SK-N-SH treated with all-trans-retinoic acid at 6 μM for 48 hours (cell line): ENCODE results near the gene TMEM143.
A peak's percentile ranks its signal among the peaks of the same experiment; 100 is the strongest.

Source experiments
- ATAC-seq: fragments of 200-7000 bp; cut with Tn5 transposase; 3 replicates; pipeline ENCODE4 v1.9.1; 2020; ENCODE audit warnings: mild to moderate bottlenecking, moderate library complexity
- ARNTL ChIP-seq: fragments of 450-650 bp; formaldehyde crosslinking; IDR thresholded peaks from 2 replicates; pipeline ENCODE4 v1.5.0; 2020; ENCODE audit warnings: low read depth, mild to moderate bottlenecking, moderate library complexity, borderline replicate concordance
- BACH2 ChIP-seq: fragments of 250-450 bp; sonication (Bioruptor Pico); IDR thresholded peaks from 2 replicates; pipeline ENCODE4 v1.9.0; 2021; ENCODE audit warnings: mild to moderate bottlenecking, borderline replicate concordance
- CREB5 ChIP-seq: fragments of 250-450 bp; sonication (Bioruptor Pico); IDR thresholded peaks from 2 replicates; pipeline ENCODE4 v1.5.1; 2020; ENCODE audit warnings: low read depth, mild to moderate bottlenecking, moderate library complexity
- CSDC2 ChIP-seq: fragments of 250-450 bp; sonication (Bioruptor Pico); IDR thresholded peaks from 2 replicates; pipeline ENCODE4 v1.5.0; 2020; ENCODE audit warnings: mild to moderate bottlenecking, moderate library complexity
- CSRNP3 ChIP-seq: fragments of 250-450 bp; sonication (Bioruptor Pico); IDR thresholded peaks from 2 replicates; pipeline ENCODE4 v1.5.1; 2021; ENCODE audit warnings: mild to moderate bottlenecking, moderate library complexity
- ESRRG ChIP-seq: fragments of 250-450 bp; sonication (Bioruptor Pico); IDR thresholded peaks from 2 replicates; pipeline ENCODE4 v1.6.1; 2021; ENCODE audit warnings: mild to moderate bottlenecking
- GLIS3 ChIP-seq: fragments of 250-450 bp; sonication (Bioruptor Pico); IDR thresholded peaks from 2 replicates; pipeline ENCODE4 v1.5.0; 2020; ENCODE audit warnings: mild to moderate bottlenecking, moderate library complexity
- ISL1 ChIP-seq: fragments of 250-450 bp; sonication (Bioruptor Pico); IDR thresholded peaks from 2 replicates; pipeline ENCODE4 v2.1.2; 2022; ENCODE audit warnings: mild to moderate bottlenecking, moderate library complexity
- PATZ1 ChIP-seq: fragments of 250-450 bp; sonication (Bioruptor Pico); IDR thresholded peaks from 2 replicates; pipeline ENCODE4 v1.8.0; 2020; ENCODE audit warnings: mild to moderate bottlenecking, moderate library complexity, borderline replicate concordance
- PPARA ChIP-seq: fragments of 250-450 bp; sonication (Bioruptor Pico); IDR thresholded peaks from 2 replicates; pipeline ENCODE4 v1.5.0; 2020; ENCODE audit warnings: mild to moderate bottlenecking, borderline replicate concordance
- RARB ChIP-seq: fragments of 250-450 bp; sonication (Bioruptor Pico); IDR thresholded peaks from 2 replicates; pipeline ENCODE4 v1.8.0; 2021; ENCODE audit warnings: mild to moderate bottlenecking, moderate library complexity
- SNAI2 ChIP-seq: fragments of 250-450 bp; sonication (Bioruptor Pico); IDR thresholded peaks from 2 replicates; pipeline ENCODE4 v1.5.0; 2020; ENCODE audit warnings: mild to moderate bottlenecking, moderate library complexity
- TCF4 ChIP-seq: fragments of 250-450 bp; sonication (Bioruptor Pico); IDR thresholded peaks from 2 replicates; pipeline ENCODE4 v1.8.0; 2021; ENCODE audit warnings: mild to moderate bottlenecking, moderate library complexity, borderline replicate concordance
- TOX ChIP-seq: fragments of 250-450 bp; sonication (Bioruptor Pico); IDR thresholded peaks from 2 replicates; pipeline ENCODE4 v1.8.0; 2021; ENCODE audit warnings: mild to moderate bottlenecking, moderate library complexity, borderline replicate concordance
- ZFP3 ChIP-seq: fragments of 250-450 bp; sonication (Bioruptor Pico); IDR thresholded peaks from 2 replicates; pipeline ENCODE4 v1.5.0; 2020; ENCODE audit warnings: mild to moderate bottlenecking, moderate library complexity
- ZFP30 ChIP-seq: fragments of 450-650 bp; formaldehyde crosslinking; IDR thresholded peaks from 2 replicates; pipeline ENCODE4 v1.5.0; 2022; ENCODE audit warnings: mild to moderate bottlenecking, moderate library complexity
- ZNF565 ChIP-seq: fragments of 450-650 bp; formaldehyde crosslinking; conservative IDR thresholded peaks from 2 replicates; pipeline ENCODE4 v1.5.0; 2020; ENCODE audit warnings: low read depth, mild to moderate bottlenecking, moderate library complexity
- ZNF70 ChIP-seq: fragments of 450-650 bp; formaldehyde crosslinking; IDR thresholded peaks from 2 replicates; pipeline ENCODE4 v1.5.0; 2020; ENCODE audit warnings: mild to moderate bottlenecking, moderate library complexity
- ZNF8 ChIP-seq: fragments of 450-650 bp; formaldehyde crosslinking; IDR thresholded peaks from 2 replicates; pipeline ENCODE4 v1.5.0; 2020; ENCODE audit warnings: mild to moderate bottlenecking, moderate library complexity

Gene TMEM143

GRCh38 chr19:48290401-48290770 is 73.4 kb downstream of the TMEM143 start:
- peak; percentile 76 for ATAC-seq
- TF ChIP-seq ESRRG (CRISPR knock-in tag), result no peak
- no peak for TF ChIP-seq TOX
- TF ChIP-seq PATZ1, result peak; percentile 26; the same call in 1 of the 2 replicates
- no peak for TF ChIP-seq ZFP30 (CRISPR knock-in tag)
- TF ChIP-seq RARB, result no peak
- no peak for TF ChIP-seq ZNF565

- no peak for ATAC-seq
Measured at GRCh38 chr19:48287748-48288147, 76.0 kb downstream of the TMEM143 start.

GRCh38 chr19:48284896-48285295 is 78.8 kb downstream of the TMEM143 start:
- TF ChIP-seq ZNF8 (CRISPR knock-in tag), result no peak
- no peak for TF ChIP-seq TOX
- no peak for TF ChIP-seq SNAI2 (CRISPR knock-in tag)
- no peak for ATAC-seq

More at GRCh38 chr19:48287748-48288147, 76.0 kb downstream of the TMEM143 start:
- TF ChIP-seq CREB5, result no peak
- TF ChIP-seq ZFP3 (CRISPR knock-in tag), result no peak
- no peak for TF ChIP-seq TCF4
- TF ChIP-seq PATZ1, result no peak
- no peak for TF ChIP-seq CSDC2
- TF ChIP-seq ZNF565, result no peak
- TF ChIP-seq ZNF70 (CRISPR knock-in tag), result no peak
- no peak for TF ChIP-seq CSRNP3
- no peak for TF ChIP-seq PPARA (CRISPR knock-in tag)
- TF ChIP-seq ISL1, result no peak
- TF ChIP-seq ZNF8 (CRISPR knock-in tag), result no peak
- TF ChIP-seq ARNTL (CRISPR knock-in tag), result no peak
- no peak for TF ChIP-seq BACH2 (CRISPR knock-in tag)
- no peak for TF ChIP-seq ZFP30 (CRISPR knock-in tag)
- no peak for TF ChIP-seq ESRRG (CRISPR knock-in tag)
- TF ChIP-seq GLIS3 (CRISPR knock-in tag), result no peak

GRCh38 chr19:48283908-48284307 is 79.8 kb downstream of the TMEM143 start:
- no peak; the same call in 2 of the 3 replicates for ATAC-seq
- TF ChIP-seq ESRRG (CRISPR knock-in tag) (no peak), ZNF8 (CRISPR knock-in tag) (no peak)
- TF ChIP-seq, all 23 proteins: peak for 0
